ENCODE measurements around the gene CFB.
"Not testable (repeated sequence)": the region's sequence is repeated elsewhere in the genome, so short reads cannot be mapped to it uniquely, and the experiment has no call there.

Gene CFB

GRCh38 chr6:31971993-31972708, 26.3 kb downstream of the CFB start, which contains the start of gene DXO:
Gene DXO, minus strand, starts transcription at chr6:31972138. Its CDS starts 463 bp downstream, at chr6:31971675.
- no peak for FAIRE-seq

- FAIRE-seq, result no peak
Measured at GRCh38 chr6:31972709-31973350, 26.9 kb downstream of the CFB start.

DNA sequence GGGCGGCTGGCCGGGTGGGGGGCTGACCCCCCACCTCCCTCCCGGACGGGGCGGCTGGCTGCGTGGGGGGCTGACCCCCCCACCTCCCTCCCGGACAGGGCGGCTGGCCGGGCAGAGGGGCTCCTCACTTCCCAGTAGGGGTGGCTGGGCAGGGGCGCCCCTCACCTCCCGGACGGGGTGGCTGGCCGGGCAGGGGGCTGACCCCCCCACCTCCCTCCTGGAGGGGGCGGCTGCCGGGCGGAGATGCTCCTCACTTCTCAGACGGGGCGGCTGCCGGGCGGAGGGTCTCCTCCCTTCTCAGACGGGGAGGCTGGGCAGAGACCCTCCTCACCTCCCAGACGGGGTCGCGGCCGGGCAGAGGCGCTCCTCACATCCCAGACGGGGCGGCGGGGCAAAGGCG, 30.2 kb downstream of the CFB start:
- FAIRE-seq, result not testable (repeated sequence)

DNA sequence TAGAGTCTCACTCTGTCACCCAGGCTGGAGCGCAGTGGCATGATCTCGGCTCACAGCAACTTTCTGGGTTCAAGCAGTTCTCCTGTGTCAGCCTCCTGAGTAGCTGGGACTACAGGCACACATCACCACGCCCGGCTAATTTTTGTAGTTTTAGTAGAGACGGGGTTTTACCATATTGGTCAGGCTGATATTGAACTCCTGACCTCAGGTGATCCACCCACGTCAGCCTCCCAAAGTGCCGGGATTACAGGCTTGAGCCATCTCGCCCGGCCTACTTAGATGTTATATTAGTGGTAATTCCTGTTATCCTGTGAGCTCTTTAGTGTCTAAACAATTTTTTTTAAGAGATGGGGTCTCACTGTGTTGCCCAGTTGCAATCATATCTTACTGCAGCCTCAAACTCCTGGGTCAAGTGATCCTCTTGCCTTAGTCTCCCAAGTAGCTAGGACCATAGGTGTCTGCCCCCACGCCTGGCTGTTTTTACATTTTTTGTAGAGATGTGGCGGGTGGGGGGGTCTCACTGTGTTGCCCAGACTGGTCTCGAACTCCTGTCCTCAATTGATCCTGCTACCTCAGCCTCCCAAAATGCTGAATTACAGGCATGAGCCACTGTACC, 32.0 kb downstream of the CFB start:
- FAIRE-seq, result no peak

DNA sequence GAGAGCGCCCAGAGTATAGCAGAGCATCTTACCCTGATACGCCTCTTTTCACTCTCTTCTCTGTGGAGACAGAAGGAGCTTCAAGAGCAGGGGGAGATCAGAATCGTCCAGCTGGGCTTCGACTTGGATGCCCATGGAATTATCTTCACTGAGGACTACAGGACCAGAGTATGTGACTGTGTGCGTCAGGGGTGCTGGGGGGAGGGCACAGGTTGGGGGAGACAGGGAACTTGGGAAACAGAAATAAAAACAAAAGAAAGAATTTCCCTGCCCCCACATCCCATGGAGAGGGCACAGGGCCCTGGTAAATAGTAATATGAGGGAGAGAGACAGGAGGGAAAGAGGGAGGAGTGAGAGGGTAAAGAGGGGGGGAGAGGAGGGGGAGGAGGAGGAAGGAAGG, 32.9 kb downstream of the CFB start:
- no peak for FAIRE-seq

- no peak for FAIRE-seq
Measured at GRCh38 chr6:31979238-31979898, 33.5 kb downstream of the CFB start.

DNA sequence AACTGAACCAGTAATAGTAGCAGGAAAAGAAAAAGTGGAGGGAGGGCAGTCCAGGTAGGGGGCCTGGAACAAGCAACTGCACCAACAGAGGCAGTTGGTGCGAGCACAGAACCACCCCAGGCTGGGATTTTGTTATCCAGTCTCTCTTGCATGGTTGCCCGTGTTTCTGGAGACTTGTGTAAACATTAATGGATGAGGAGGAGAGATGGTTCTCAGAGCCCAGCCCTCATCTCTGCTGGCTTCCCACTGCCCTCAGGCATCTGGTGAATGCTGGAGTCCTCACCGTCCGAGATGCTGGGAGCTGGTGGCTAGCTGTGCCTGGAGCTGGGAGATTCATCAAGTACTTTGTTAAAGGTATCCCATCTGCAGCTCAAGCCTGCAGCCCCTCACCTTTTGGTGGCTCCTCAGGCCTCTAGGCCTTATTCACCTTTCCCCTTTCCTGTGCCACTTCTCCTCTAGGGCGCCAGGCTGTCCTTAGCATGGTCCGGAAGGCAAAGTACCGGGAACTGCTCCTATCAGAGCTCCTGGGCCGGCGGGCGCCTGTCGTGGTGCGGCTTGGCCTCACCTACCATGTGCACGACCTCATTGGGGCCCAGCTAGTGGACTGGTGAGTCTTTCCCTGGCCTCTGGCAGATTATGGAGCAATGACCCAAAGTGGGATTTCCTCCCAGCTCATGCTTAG, 34.4 kb downstream of the CFB start:
- not testable (repeated sequence) for FAIRE-seq

DNA sequence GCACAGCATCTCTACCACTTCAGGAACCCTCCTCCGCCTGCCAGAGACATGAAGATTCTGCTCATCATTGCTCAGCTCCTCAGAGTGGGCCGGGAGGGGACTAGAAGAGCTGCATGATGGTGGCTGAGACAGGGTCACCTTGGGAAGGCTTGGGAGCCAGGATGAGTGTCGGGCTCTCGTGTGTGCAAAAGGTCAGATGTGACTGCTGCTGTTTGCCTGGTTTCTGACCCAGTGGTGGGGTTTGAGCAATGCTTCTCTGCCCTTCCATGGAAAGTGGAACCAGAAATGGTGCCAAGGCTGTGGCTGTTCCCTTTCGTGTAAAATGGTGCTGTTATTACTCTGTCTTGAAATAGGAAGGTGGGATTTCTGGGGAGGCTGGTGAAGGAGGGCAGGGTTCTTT, 35.1 kb downstream of the CFB start:
- FAIRE-seq, result not testable (repeated sequence)

DNA sequence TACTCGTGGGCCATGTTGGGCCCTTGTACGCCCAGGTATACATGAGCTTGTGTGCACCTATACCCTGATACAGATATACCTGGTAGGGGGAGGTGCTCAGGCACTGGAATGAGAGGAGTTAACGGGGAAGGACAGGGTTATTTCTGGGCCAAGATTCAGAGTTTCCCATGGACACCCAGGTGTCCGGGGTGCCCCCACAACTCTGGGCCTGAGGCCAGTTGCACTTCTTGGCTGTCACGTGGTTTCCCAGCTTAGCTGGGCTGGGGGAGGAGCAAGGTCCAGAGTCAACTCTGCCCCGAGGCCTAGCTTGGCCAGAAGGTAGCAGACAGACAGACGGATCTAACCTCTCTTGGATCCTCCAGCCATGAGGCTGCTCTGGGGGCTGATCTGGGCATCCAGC, 35.8 kb downstream of the CFB start, which contains the start of gene C4A:
C4A (plus strand) TSS at position 314 of the 400 bp plus-strand sequence; CDS start at position 365, 51 bp downstream.
- FAIRE-seq, result not testable (repeated sequence)

DNA sequence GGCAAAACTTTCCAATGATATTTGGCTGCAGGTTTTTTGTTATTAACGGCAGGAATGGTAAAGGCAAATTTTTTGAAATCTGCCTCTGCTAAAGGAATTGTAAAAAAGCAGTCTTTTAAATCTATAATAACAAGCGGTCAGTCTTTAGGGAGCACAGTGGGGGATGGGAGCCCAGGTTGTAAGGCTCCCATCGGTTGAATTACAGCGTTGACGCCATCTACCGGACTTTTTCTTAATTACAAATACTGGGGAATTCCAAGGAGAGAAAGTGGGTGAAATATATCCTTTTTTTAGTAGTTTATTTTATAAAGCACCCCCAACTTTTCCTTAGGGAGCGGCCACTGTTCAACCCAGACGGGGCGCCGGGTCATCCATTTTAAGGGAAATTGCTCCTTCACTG, 43.5 kb downstream of the CFB start:
- FAIRE-seq, result not testable (repeated sequence)

GRCh38 chr6:31994421-31994820, 48.5 kb downstream of the CFB start:
- FAIRE-seq, result not testable (repeated sequence)

- FAIRE-seq, result not testable (repeated sequence)
Measured at GRCh38 chr6:31996385-31996784, 50.5 kb downstream of the CFB start.
